ENCODE results near the gene CDC42.

Gene CDC42

DNA sequence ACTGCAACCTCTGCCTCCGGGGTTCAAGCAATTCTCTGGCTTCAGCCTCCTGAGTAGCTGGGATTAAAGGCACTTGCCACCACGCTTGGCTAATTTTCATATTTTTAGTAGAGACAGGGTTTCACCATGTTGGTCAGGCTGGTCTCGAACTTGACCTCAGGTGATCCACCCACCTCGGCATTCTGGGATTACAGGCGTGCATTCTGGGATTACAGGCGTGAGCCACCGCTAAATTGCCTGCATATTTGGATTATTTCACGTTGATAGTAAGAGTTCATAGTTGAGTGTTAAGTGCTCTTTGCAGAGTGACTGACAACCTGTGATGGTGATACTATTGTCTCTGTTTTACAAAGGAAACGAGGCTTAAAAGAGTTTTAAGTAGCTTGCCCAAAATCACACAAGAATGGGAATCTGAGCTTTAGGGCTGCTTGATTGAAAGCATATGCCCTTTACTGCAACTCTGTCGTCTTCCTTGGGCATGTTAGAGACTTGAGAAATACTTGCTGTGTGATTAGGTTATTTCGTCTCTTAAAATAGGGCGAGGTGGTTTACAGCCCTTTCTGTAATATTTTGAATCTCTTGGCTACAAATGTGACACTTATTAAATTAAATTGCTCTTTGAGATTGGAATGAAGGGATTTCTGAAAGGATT, 12.4 kb downstream of the CDC42 start:
- DNase-seq (ENCODE audit: low spot score), result no peak
- TF ChIP-seq, protein P1, sequence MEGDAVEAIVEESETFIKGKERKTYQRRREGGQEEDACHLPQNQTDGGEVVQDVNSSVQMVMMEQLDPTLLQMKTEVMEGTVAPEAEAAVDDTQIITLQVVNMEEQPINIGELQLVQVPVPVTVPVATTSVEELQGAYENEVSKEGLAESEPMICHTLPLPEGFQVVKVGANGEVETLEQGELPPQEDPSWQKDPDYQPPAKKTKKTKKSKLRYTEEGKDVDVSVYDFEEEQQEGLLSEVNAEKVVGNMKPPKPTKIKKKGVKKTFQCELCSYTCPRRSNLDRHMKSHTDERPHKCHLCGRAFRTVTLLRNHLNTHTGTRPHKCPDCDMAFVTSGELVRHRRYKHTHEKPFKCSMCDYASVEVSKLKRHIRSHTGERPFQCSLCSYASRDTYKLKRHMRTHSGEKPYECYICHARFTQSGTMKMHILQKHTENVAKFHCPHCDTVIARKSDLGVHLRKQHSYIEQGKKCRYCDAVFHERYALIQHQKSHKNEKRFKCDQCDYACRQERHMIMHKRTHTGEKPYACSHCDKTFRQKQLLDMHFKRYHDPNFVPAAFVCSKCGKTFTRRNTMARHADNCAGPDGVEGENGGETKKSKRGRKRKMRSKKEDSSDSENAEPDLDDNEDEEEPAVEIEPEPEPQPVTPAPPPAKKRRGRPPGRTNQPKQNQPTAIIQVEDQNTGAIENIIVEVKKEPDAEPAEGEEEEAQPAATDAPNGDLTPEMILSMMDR (IDR thresholded peaks at IDR 0.05; ENCODE audit: borderline replicate concordance, control extremely low read depth, extremely low read depth, insufficient read depth, missing control alignments), result no peak
- in situ Hi-C loops (cut with MboI; ENCODE audit: low sequenced_read_pairs, unreplicated experiment), result no loop called here

DNA sequence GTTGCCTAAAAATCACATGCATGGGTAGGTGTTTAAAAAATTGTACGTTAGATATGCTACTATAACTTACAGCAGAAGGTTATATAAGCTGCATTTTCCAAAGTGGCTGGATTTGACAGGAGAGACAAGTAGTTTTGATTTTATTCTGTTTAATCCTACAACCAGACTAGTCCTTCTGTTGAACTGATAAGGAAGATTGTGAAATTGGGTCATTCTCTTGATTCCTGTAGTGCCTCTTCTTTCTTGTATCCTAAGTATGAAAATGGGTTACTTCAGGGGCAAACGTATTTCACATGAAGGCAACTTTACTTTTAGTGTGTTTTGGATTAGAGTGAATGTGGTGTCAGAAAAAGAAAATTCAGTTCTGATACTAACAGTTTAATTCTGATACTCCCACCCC, 19.0 kb downstream of the CDC42 start:
- TF ChIP-seq, protein P1 (IDR thresholded peaks at IDR 0.05; ENCODE audit: borderline replicate concordance, control extremely low read depth, extremely low read depth, insufficient read depth, missing control alignments), result no peak
- DNase-seq (ENCODE audit: low spot score), result no peak
- in situ Hi-C loops (cut with MboI; ENCODE audit: low sequenced_read_pairs, unreplicated experiment), result no loop called here

DNA sequence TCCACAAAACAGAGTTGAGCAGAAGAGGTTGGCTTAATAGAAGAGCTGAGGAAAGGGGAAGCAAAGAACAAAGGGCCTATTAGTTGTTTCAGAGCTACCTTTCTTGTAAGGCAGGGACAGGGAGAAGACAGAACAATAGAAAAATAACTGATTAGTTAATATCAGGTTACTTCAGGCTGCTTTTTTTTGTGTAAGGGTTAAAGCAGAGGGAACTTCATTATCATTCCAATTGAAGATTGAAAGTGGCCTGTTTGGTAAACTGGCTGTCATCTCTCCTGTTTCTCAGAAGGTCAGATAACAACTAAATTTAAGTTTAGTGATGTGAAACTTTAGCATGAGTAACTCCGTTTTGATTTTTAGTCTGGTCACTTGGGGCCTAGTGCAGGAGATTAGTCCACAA, 22.3 kb downstream of the CDC42 start:
- no peak for DNase-seq (ENCODE audit: low spot score)
- TF ChIP-seq, protein P1 (IDR thresholded peaks at IDR 0.05; ENCODE audit: borderline replicate concordance, control extremely low read depth, extremely low read depth, insufficient read depth, missing control alignments), result no peak
- in situ Hi-C loops (cut with MboI; ENCODE audit: low sequenced_read_pairs, unreplicated experiment), result no loop called here

DNA sequence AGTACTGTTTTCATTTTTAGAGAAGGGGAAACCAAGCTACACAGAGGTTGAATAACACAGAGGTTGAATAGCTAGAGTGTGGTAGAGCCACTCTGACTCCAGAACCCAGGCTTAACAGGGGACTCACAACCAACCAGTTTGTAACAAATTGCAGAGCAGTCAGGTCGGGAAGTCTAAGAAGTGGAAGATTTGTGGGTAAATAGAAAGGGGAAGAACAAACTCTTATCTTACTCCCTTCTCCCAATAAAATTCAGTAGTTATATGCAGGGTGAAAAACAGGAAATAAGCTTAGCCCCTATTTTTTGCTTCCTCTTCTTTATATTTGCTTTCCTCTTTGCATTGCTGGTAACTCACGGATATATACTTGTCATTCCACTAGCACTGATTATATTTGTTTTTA, 23.2 kb downstream of the CDC42 start:
- TF ChIP-seq, protein P1 (IDR thresholded peaks at IDR 0.05; ENCODE audit: borderline replicate concordance, control extremely low read depth, extremely low read depth, insufficient read depth, missing control alignments), result no peak
- in situ Hi-C loops (cut with MboI; ENCODE audit: low sequenced_read_pairs, unreplicated experiment), result no loop called here
- no peak for DNase-seq (ENCODE audit: low spot score)

DNA sequence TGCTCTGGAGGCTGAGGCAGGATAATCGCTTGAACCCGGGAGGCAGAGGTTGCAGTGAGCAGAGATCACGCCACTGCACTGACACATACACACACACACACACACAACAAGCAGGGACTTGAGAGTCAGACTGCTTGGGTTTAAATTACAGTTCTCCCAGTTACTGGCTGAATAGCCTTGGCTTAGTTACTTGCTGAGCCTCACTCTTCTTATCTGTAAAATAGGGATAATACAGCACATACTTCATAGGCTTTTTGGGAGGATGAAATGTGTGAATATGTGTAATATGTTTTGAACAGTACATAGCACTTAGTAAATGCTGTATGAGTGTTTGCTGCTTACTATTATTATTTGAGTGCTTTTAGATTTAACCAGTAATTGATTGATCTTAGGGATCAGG, 23.8 kb downstream of the CDC42 start:
- DNase-seq (ENCODE audit: low spot score), result no peak
- TF ChIP-seq, protein P1 (IDR thresholded peaks at IDR 0.05; ENCODE audit: borderline replicate concordance, control extremely low read depth, extremely low read depth, insufficient read depth, missing control alignments), result no peak
- in situ Hi-C loops (cut with MboI; ENCODE audit: low sequenced_read_pairs, unreplicated experiment), result no loop called here

DNA sequence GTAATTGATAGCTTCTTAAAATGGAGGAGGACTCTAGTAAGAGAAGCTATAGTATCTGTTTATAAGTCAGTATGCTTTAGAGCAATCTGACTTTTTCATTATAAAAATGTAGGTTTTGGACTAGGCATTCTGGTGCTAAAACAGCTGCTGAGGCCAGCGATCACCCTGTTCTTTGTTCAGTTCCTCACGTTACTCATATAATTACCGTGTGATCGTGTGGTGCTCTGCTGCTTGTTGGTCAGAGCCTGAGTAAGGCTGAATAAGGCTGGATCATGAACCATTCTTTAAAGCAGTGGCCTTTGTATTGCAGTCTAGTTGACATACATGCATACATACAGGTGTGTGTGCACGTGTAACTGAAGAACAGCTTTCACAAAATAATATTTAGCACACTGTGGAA, 25.2 kb downstream of the CDC42 start:
- TF ChIP-seq, protein P1 (IDR thresholded peaks at IDR 0.05; ENCODE audit: borderline replicate concordance, control extremely low read depth, extremely low read depth, insufficient read depth, missing control alignments), result no peak

More for the DNA sequence above, 25.2 kb downstream of the CDC42 start:
- in situ Hi-C loops (cut with MboI; ENCODE audit: low sequenced_read_pairs, unreplicated experiment), result no loop called here
- DNase-seq (ENCODE audit: low spot score), result no peak
